ENCODE measurements around the gene ANO10. TPM values are rescaled to one million over a fixed set of nuclear protein-coding genes. Genes with fewer than 3 reads are reported as not detected.

The ANO10 gene
- total RNA-seq, 1 experiment from 2014 or later, result 26.6 TPM

DNA sequence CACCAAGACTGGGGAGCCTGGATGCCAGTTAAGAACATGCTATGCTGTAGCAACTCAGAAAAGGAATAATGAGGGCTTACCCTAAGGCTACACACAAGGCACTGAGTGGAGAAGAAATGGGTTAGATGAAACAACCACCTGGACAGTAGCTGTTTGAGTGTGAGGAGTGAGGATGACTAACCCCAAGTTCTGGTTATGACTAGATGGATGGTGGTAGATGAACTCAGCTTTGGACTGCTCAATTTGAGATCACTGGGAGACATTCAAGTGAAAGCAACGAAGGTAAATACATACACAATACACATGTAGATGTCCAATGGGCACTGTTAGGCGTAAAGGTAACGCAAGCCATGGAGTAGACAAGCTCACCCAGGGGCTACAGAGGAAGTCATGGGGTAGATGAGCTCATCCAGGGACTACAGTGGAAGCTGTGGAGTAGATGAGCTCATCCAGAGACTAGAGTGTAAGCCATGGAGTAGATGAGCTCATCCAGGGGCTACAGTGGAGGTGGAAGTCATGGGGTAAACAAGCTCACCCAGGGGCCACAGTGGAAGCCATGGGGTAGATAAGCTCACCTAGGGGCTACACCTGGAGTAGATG is 98.3 kb downstream of the ANO10 start:
- ChIA-PET CTCF (no interaction called here), POLR2A (no interaction called here)
- no peak overlapping the region for H3K27ac ChIP-seq (ENCODE audit: low read length)
- H3K4me3 ChIP-seq (ENCODE audit: low read depth in 2 of 2, low read length in 2 of 2), result no peak overlapping the region
- H3K36me3 ChIP-seq (ENCODE audit: control insufficient read depth, insufficient read depth, low read length), result no peaks in the 10 kb centered on the region
- H3K4me1 ChIP-seq (ENCODE audit: control insufficient read depth, insufficient read depth, low read length), result no peaks in the 10 kb centered on the region
- DNase-seq (ENCODE audit: low read depth, low spot score) (no peak), ATAC-seq (no peak)
- peaks cover 4% of the 10 kb centered on the region; the same call in 1 of the 2 replicates for H3K9me3 ChIP-seq (ENCODE audit: control insufficient read depth, insufficient read depth, low read depth, low read length)
- intact Hi-C loops (cut with micrococcal nuclease; ENCODE audit: unreplicated experiment), result no loop called here
- no TSS peak for BruUV-seq (replicated peaks)
- in situ Hi-C loops (cut with HindIII; ENCODE audit: low pct_unique_long_range_greater_than_20kb, low sequenced_read_pairs), result no loop called here
- no peak for TF ChIP-seq POLR2AphosphoS5 (IDR thresholded peaks at IDR 0.05; ENCODE audit: low read depth, low read length)
- TF ChIP-seq, protein P1, sequence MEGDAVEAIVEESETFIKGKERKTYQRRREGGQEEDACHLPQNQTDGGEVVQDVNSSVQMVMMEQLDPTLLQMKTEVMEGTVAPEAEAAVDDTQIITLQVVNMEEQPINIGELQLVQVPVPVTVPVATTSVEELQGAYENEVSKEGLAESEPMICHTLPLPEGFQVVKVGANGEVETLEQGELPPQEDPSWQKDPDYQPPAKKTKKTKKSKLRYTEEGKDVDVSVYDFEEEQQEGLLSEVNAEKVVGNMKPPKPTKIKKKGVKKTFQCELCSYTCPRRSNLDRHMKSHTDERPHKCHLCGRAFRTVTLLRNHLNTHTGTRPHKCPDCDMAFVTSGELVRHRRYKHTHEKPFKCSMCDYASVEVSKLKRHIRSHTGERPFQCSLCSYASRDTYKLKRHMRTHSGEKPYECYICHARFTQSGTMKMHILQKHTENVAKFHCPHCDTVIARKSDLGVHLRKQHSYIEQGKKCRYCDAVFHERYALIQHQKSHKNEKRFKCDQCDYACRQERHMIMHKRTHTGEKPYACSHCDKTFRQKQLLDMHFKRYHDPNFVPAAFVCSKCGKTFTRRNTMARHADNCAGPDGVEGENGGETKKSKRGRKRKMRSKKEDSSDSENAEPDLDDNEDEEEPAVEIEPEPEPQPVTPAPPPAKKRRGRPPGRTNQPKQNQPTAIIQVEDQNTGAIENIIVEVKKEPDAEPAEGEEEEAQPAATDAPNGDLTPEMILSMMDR (IDR thresholded peaks at IDR 0.05), result no peak
- TF ChIP-seq, protein P2, sequence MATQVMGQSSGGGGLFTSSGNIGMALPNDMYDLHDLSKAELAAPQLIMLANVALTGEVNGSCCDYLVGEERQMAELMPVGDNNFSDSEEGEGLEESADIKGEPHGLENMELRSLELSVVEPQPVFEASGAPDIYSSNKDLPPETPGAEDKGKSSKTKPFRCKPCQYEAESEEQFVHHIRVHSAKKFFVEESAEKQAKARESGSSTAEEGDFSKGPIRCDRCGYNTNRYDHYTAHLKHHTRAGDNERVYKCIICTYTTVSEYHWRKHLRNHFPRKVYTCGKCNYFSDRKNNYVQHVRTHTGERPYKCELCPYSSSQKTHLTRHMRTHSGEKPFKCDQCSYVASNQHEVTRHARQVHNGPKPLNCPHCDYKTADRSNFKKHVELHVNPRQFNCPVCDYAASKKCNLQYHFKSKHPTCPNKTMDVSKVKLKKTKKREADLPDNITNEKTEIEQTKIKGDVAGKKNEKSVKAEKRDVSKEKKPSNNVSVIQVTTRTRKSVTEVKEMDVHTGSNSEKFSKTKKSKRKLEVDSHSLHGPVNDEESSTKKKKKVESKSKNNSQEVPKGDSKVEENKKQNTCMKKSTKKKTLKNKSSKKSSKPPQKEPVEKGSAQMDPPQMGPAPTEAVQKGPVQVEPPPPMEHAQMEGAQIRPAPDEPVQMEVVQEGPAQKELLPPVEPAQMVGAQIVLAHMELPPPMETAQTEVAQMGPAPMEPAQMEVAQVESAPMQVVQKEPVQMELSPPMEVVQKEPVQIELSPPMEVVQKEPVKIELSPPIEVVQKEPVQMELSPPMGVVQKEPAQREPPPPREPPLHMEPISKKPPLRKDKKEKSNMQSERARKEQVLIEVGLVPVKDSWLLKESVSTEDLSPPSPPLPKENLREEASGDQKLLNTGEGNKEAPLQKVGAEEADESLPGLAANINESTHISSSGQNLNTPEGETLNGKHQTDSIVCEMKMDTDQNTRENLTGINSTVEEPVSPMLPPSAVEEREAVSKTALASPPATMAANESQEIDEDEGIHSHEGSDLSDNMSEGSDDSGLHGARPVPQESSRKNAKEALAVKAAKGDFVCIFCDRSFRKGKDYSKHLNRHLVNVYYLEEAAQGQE (IDR thresholded peaks at IDR 0.05; ENCODE audit: insufficient read depth in 1 of 2, low read depth in 2 of 2, low read length in 1 of 2), result no peak
- TF ChIP-seq SIN3A (IDR thresholded peaks at IDR 0.05; ENCODE audit: borderline replicate concordance, insufficient read depth, low read depth, low read length), result no peak
- TF ChIP-seq TCF7L2 (IDR thresholded peaks at IDR 0.05; ENCODE audit: low read depth, low read length), result no peak
- no peaks in the 10 kb centered on the region for H3K27me3 ChIP-seq (ENCODE audit: control insufficient read depth, insufficient read depth, low read length)

DNA sequence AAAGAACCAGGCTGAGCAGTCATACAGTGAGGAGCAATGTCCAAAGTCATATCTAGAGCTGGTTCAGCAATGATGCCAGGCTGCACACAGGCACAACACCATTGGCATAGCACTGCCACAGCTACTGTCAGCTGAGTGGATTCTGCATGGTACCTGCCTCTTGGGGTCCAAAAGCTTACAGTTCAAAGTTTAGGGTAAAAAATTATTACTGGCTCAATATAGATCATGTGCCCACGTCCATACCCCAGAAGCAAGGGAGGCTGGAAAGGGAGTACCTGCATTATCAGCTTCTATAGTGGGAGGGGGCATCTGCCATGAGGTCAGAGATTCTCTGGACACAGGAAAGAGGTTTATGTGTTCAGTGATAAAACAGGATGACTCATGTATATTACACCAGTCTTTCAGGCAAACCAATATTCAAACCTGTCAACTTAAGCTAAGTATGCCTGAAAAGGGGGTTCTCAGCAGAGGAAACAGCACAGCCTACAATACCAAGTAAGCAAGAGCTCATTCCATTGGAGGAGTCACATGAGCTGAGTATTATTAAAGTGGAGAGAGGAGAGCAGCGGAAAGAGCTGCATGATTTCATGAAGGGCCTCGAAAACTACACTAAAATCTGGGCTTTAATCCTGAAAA is 99.0 kb downstream of the ANO10 start:
- H3K4me3 ChIP-seq (ENCODE audit: low read depth in 2 of 2, low read length in 2 of 2), result no peak overlapping the region
- no peak overlapping the region for H3K27ac ChIP-seq (ENCODE audit: low read length)
- no peak for ATAC-seq
- H3K27me3 ChIP-seq (ENCODE audit: control insufficient read depth, insufficient read depth, low read length), result no peaks in the 10 kb centered on the region
- intact Hi-C loops (cut with micrococcal nuclease; ENCODE audit: unreplicated experiment), result no loop called here
- H3K9me3 ChIP-seq (ENCODE audit: control insufficient read depth, insufficient read depth, low read depth, low read length), result peaks cover 4% of the 10 kb centered on the region; the same call in 1 of the 2 replicates
- BruUV-seq (replicated peaks), result no TSS peak
- no peak for DNase-seq (ENCODE audit: low read depth, low spot score)
- TF ChIP-seq, protein P2 (IDR thresholded peaks at IDR 0.05; ENCODE audit: insufficient read depth in 1 of 2, low read depth in 2 of 2, low read length in 1 of 2), result no peak
- TF ChIP-seq POLR2AphosphoS5 (IDR thresholded peaks at IDR 0.05; ENCODE audit: low read depth, low read length), result no peak
- TF ChIP-seq, protein P1 (IDR thresholded peaks at IDR 0.05), result no peak
- TF ChIP-seq TCF7L2 (IDR thresholded peaks at IDR 0.05; ENCODE audit: low read depth, low read length), result no peak
- no peak for TF ChIP-seq SIN3A (IDR thresholded peaks at IDR 0.05; ENCODE audit: borderline replicate concordance, insufficient read depth, low read depth, low read length)
- ChIA-PET CTCF (no interaction called here), POLR2A (no interaction called here)
- H3K36me3 ChIP-seq (ENCODE audit: control insufficient read depth, insufficient read depth, low read length), result no peaks in the 10 kb centered on the region
- H3K4me1 ChIP-seq (ENCODE audit: control insufficient read depth, insufficient read depth, low read length), result no peaks in the 10 kb centered on the region
- in situ Hi-C loops (cut with HindIII; ENCODE audit: low pct_unique_long_range_greater_than_20kb, low sequenced_read_pairs), result no loop called here

Measured in Panc1 (cell line).